SK-N-SH (cell line): ENCODE data around the gene CDSN. TPM values are rescaled to one million over a fixed set of nuclear protein-coding genes. Genes with fewer than 3 reads are reported as not detected.

Experiments used
- CTCF ChIA-PET: fragments of 300-600, 350-600 bp; formaldehyde crosslinking; extraction: SDS; loops from one replicate; lab custom pipeline; 2021; lab: Yijun Ruan, JAX
- POLR2A ChIA-PET: fragments of 350-600 bp; sonication (Branson Sonifier 250); formaldehyde crosslinking; extraction: SDS; loops from one replicate; lab custom pipeline; 2020; ENCODE audit warnings: antibody characterized with exemption, inconsistent platforms; lab: Yijun Ruan, JAX
- DNase-seq: peaks from one replicate; pipeline ENCODE4 v3.0.0; 2012
- H2AFZ ChIP-seq: fragments of 200-600 bp; sonication (generic); 2 replicates; pipeline ENCODE4 v1.8.1; 2016; ENCODE audit warnings: antibody characterized with exemption, mild to moderate bottlenecking, low read depth
- H3F3A ChIP-seq: fragments of 200-600 bp; sonication (generic); replicated peaks from 2 replicates; pipeline ENCODE3; 2016; ENCODE audit warnings: antibody characterized with exemption, mild to moderate bottlenecking; ENCODE audit not compliant: insufficient read depth
- H3K27ac ChIP-seq, 2 experiments: fragments of 200-500 bp in 1 of 2; fragments of 200-600 bp in 1 of 2; sonication (Bioruptor generic) in 1 of 2; sonication (generic), shearing (Covaris generic) in 1 of 2; 2 replicates each; pipeline versions ENCODE4 v1.5.1 to v1.6.1; 2014 to 2016; ENCODE audit warnings: low read depth in 2 of 2, inconsistent platforms in 1 of 2, low read length in 1 of 2, mild to moderate bottlenecking in 1 of 2, mixed read lengths in 1 of 2
- H3K27me3 ChIP-seq: fragments of 200-600 bp; sonication (generic), shearing (Covaris generic); 2 replicates; pipeline ENCODE4 v1.6.1; 2016; ENCODE audit warnings: mixed run types; ENCODE audit not compliant: insufficient read depth
- H3K36me3 ChIP-seq, 2 experiments: fragments of 200-500 bp in 1 of 2; fragments of 200-600 bp in 1 of 2; sonication (Bioruptor generic) in 1 of 2; sonication (generic) in 1 of 2; replicated peaks in 1 of 2; 2 replicates each; pipeline versions ENCODE3 to v1.5.1; 2014 to 2016; ENCODE audit warnings: low read length in 1 of 2, mild to moderate bottlenecking in 1 of 2; ENCODE audit not compliant: insufficient read depth in 2 of 2, control insufficient read depth in 1 of 2
- H3K4me1 ChIP-seq, 2 experiments: fragments of 200-500 bp in 1 of 2; fragments of 200-600 bp in 1 of 2; sonication (Bioruptor generic) in 1 of 2; sonication (generic), shearing (Covaris generic) in 1 of 2; 2 replicates each; pipeline versions ENCODE4 v1.5.1 to v1.6.1; 2014 to 2016; ENCODE audit warnings: low read depth in 1 of 2, low read length in 1 of 2, mixed run types in 1 of 2; ENCODE audit not compliant: insufficient read depth in 2 of 2, control insufficient read depth in 1 of 2
- H3K4me2 ChIP-seq: fragments of 200-600 bp; sonication (generic), shearing (Covaris generic); 2 replicates; pipeline ENCODE4 v1.6.1; 2017; ENCODE audit warnings: mixed run types
- H3K4me3 ChIP-seq, 2 experiments: fragments of 200-500 bp in 1 of 2; fragments of 200-600 bp in 1 of 2; sonication (Bioruptor generic) in 1 of 2; sonication (generic), shearing (Covaris generic) in 1 of 2; 2 replicates each; pipeline versions ENCODE4 v1.5.1 to v1.8.1; 2014 to 2016; ENCODE audit warnings: low read depth in 2 of 2, inconsistent platforms in 1 of 2, low read length in 1 of 2, mild to moderate bottlenecking in 1 of 2, mixed read lengths in 1 of 2, moderate library complexity in 1 of 2
- H3K79me2 ChIP-seq: fragments of 200-600 bp; sonication (generic); 2 replicates; pipeline ENCODE4 v1.8.1; 2017; ENCODE audit warnings: mild to moderate bottlenecking; ENCODE audit not compliant: insufficient read depth
- H3K9ac ChIP-seq: fragments of 200-600 bp; sonication (generic); 2 replicates; pipeline ENCODE4 v1.6.1; 2017; ENCODE audit warnings: mixed run types
- H3K9me2 ChIP-seq: fragments of 200-600 bp; sonication (generic); 2 replicates; pipeline ENCODE4 v1.6.1; 2017; ENCODE audit warnings: mixed run types
- H3K9me3 ChIP-seq: fragments of 200-600 bp; sonication (generic); 2 replicates; pipeline ENCODE4 v1.6.1; 2017; ENCODE audit warnings: mixed run types, mild to moderate bottlenecking, moderate library complexity
- H4K20me1 ChIP-seq: fragments of 200-600 bp; sonication (generic); 2 replicates; pipeline ENCODE4 v1.6.1; 2017; ENCODE audit warnings: mild to moderate bottlenecking, mixed run types; ENCODE audit not compliant: insufficient read depth
- CHD2 ChIP-seq: fragments of 150-350 bp; IDR thresholded peaks from 2 replicates; pipeline ENCODE4 v1.6.1; 2018; ENCODE audit warnings: low read length; ENCODE audit not compliant: partially characterized antibody
- CTCF ChIP-seq: fragments of 200-600 bp; sonication (generic); IDR thresholded peaks from 2 replicates; pipeline ENCODE4 v1.6.1; 2017; ENCODE audit warnings: antibody characterized with exemption, mild to moderate bottlenecking, moderate library complexity
- EZH2phosphoT487 ChIP-seq: fragments of 200-600 bp; sonication (generic); IDR thresholded peaks from 2 replicates; pipeline ENCODE4 v1.6.1; 2017; ENCODE audit warnings: low read depth, mixed run types, mild to moderate bottlenecking, antibody characterized with exemption, moderate library complexity, borderline replicate concordance
- FOSL2 ChIP-seq: IDR thresholded peaks from 2 replicates; pipeline ENCODE4 v1.4.0; 2012; ENCODE audit warnings: low read depth, mild to moderate bottlenecking, moderate library complexity, borderline replicate concordance
- FOXM1 ChIP-seq: IDR thresholded peaks from 2 replicates; pipeline ENCODE4 v1.4.0; 2012; ENCODE audit warnings: low read depth, mild to moderate bottlenecking
- GABPA ChIP-seq: IDR thresholded peaks from 2 replicates; pipeline ENCODE4 v1.4.0; 2012; ENCODE audit warnings: low read depth, mild to moderate bottlenecking
- GATA2 ChIP-seq: sonication (generic); formaldehyde crosslinking; IDR thresholded peaks from 2 replicates; pipeline ENCODE4 v1.5.0; 2020; ENCODE audit warnings: mild to moderate bottlenecking, missing genetic modification reagents
- JUND ChIP-seq: IDR thresholded peaks from 2 replicates; pipeline ENCODE4 v1.4.0; 2012
- MAX ChIP-seq: IDR thresholded peaks from 2 replicates; pipeline ENCODE4 v1.4.0; 2012; ENCODE audit warnings: low read depth
- MEF2A ChIP-seq: IDR thresholded peaks from 2 replicates; pipeline ENCODE4 v1.4.0; 2012; ENCODE audit warnings: low read depth, borderline replicate concordance
- MXI1 ChIP-seq: IDR thresholded peaks from 2 replicates; pipeline ENCODE4 v1.6.1; 2012; ENCODE audit warnings: mild to moderate bottlenecking, low read depth, low read length, improper control_type of control experiment
- NRF1 ChIP-seq: IDR thresholded peaks from 2 replicates; pipeline ENCODE4 v1.6.1; 2012; ENCODE audit warnings: low read depth, mild to moderate bottlenecking, low read length
- PBX3 ChIP-seq: IDR thresholded peaks from 2 replicates; pipeline ENCODE4; 2012
- POLR2AphosphoS5 ChIP-seq: IDR thresholded peaks from 2 replicates; pipeline ENCODE4 v1.6.1; 2012; ENCODE audit warnings: low read depth, low read length
- RAD21 ChIP-seq: IDR thresholded peaks from 2 replicates; pipeline ENCODE4 v1.6.1; 2012; ENCODE audit warnings: mild to moderate bottlenecking, low read length
- RCOR1 ChIP-seq: fragments of 150-350 bp; IDR thresholded peaks from 2 replicates; pipeline ENCODE4 v1.6.1; 2017; ENCODE audit warnings: antibody characterized with exemption, low read length
- RFX5 ChIP-seq: IDR thresholded peaks from 2 replicates; pipeline ENCODE4 v1.6.1; 2012; ENCODE audit warnings: mild to moderate bottlenecking, improper control_type of control experiment, low read length
- RXRA ChIP-seq: IDR thresholded peaks from 2 replicates; pipeline ENCODE4 v1.4.0; 2012; ENCODE audit warnings: low read depth, mild to moderate bottlenecking, borderline replicate concordance
- SIN3A ChIP-seq: IDR thresholded peaks from 2 replicates; pipeline ENCODE4 v1.6.1; 2012; ENCODE audit warnings: low read depth, mild to moderate bottlenecking, low read length, moderate library complexity, borderline replicate concordance
- SMC3 ChIP-seq: IDR thresholded peaks from 2 replicates; pipeline ENCODE4 v1.6.1; 2012; ENCODE audit warnings: low read depth, low read length, improper control_type of control experiment
- TAF1 ChIP-seq: IDR thresholded peaks from 2 replicates; pipeline ENCODE4 v1.6.1; 2012; ENCODE audit warnings: low read depth, mild to moderate bottlenecking, low read length, moderate library complexity, borderline replicate concordance
- TCF12 ChIP-seq: IDR thresholded peaks from 2 replicates; pipeline ENCODE4 v1.4.0; 2012
- TEAD4 ChIP-seq: IDR thresholded peaks from 2 replicates; pipeline ENCODE4 v1.4.0; 2012; ENCODE audit warnings: mild to moderate bottlenecking, borderline replicate concordance; ENCODE audit not compliant: insufficient read depth
- USF1 ChIP-seq: IDR thresholded peaks from 2 replicates; pipeline ENCODE4 v1.4.0; 2012; ENCODE audit warnings: low read depth, borderline replicate concordance
- USF2 ChIP-seq: fragments of 150-350 bp; IDR thresholded peaks from 2 replicates; pipeline ENCODE4 v1.6.1; 2017; ENCODE audit warnings: antibody characterized with exemption, low read length, low read depth, borderline replicate concordance
- YY1 ChIP-seq: IDR thresholded peaks from 2 replicates; pipeline ENCODE4 v1.4.0; 2012; ENCODE audit warnings: low read depth, mild to moderate bottlenecking
- WGBS: methylation state at CpG from one replicate; pipeline ENCODE4 v1.1.6; 2017; ENCODE audit warnings: low lambda C conversion rate; 5-methylcytosine and 5-hydroxymethylcytosine counted together
- polyA plus RNA-seq, 3 experiments: library from polyadenylated mRNA; depleted of rRNA; stranded (reverse); fragments of >200 nt; gene quantifications; 2 replicates each; pipeline ENCODE4 v1.2.3, GENCODE V29; 2012

CDSN gene
- polyA plus RNA-seq, 1 of the 3 experiments (the other 2 are of a cell fraction) = 0.02 TPM

GRCh38 chr6:31086788-31087440 lies 33.3 kb downstream of the CDSN start:
- Histone ChIP-seq H4K20me1 (no peaks in the 10 kb centered on the region), H3K36me3 (no peaks in the 10 kb centered on the region), H2AFZ (peak overlapping the region; percentile 5; the same call in 1 of the 2 replicates), H3K4me2 (peak overlapping the region; percentile 68), H3K27ac (peak overlapping the region; percentile 50 to 94; a peak in 3 of 4 replicates), H3K27me3 (no peaks in the 10 kb centered on the region), H3K9me2 (no peaks in the 10 kb centered on the region), H3K9ac (peak overlapping the region; percentile 65; the same call in 1 of the 2 replicates), H3F3A (peaks cover 20% of the 10 kb centered on the region), H3K9me3 (no peaks in the 10 kb centered on the region), H3K79me2 (no peaks in the 10 kb centered on the region), H3K4me3 (peak overlapping the region in 1 of 2 experiments; percentile 47; a peak in 3 of 4 replicates), H3K4me1 (peaks cover 3 to 11% of the 10 kb centered on the region in 2 experiments; a peak in 2 of 4 replicates)
- ChIA-PET CTCF (interaction anchor here (0.5 to 5.0 kb wide), 63 partner anchors 8 to 605 kb away, joined by 3 to 43 read pairs (median 4); partner anchors contain the start of genes C6orf15, DDR1, TCF19 and VARS2), POLR2A (interaction anchor here (0.7 kb wide), 1 partner anchor 171 kb away, joined by 4 read pairs; no protein-coding TSS in a partner anchor)
- 4% methylated on average over 7 of the region's 7 CpGs for WGBS
- no peak for DNase-seq
- peak; percentile 96 for TF ChIP-seq PBX3
- no peak for TF ChIP-seq RCOR1
- TF ChIP-seq FOXM1 = no peak
- TF ChIP-seq RFX5 = no peak
- TF ChIP-seq MAX = peak; percentile 76
- TF ChIP-seq USF1 = no peak
- TF ChIP-seq MXI1 = no peak
- TF ChIP-seq NRF1 = no peak
- TF ChIP-seq GATA2 (CRISPR knock-in tag) = no peak
- peak; percentile 12; the same call in 1 of the 2 replicates for TF ChIP-seq GABPA
- no peak for TF ChIP-seq USF2
- TF ChIP-seq CHD2 = no peak
- no peak for TF ChIP-seq TAF1
- TF ChIP-seq CTCF = no peak
- TF ChIP-seq YY1 = no peak
- no peak for TF ChIP-seq RAD21
- TF ChIP-seq EZH2phosphoT487 = no peak
- TF ChIP-seq FOSL2 = peak; percentile 91
- TF ChIP-seq TEAD4 = peak; percentile 76; the same call in 1 of the 2 replicates
- TF ChIP-seq POLR2AphosphoS5 = peak; percentile 82; the same call in 1 of the 2 replicates
- peak; percentile 81; the same call in 1 of the 2 replicates for TF ChIP-seq SIN3A
- TF ChIP-seq MEF2A = no peak
- TF ChIP-seq SMC3 = no peak
- peak; percentile 93 for TF ChIP-seq JUND
- TF ChIP-seq TCF12 = peak; percentile 97
- peak; percentile 78; the same call in 1 of the 2 replicates for TF ChIP-seq RXRA
